ENCODE measurements around the gene MRNIP.
A peak's percentile ranks its signal among the peaks of the same experiment; 100 is the strongest.

MRNIP gene

DNA sequence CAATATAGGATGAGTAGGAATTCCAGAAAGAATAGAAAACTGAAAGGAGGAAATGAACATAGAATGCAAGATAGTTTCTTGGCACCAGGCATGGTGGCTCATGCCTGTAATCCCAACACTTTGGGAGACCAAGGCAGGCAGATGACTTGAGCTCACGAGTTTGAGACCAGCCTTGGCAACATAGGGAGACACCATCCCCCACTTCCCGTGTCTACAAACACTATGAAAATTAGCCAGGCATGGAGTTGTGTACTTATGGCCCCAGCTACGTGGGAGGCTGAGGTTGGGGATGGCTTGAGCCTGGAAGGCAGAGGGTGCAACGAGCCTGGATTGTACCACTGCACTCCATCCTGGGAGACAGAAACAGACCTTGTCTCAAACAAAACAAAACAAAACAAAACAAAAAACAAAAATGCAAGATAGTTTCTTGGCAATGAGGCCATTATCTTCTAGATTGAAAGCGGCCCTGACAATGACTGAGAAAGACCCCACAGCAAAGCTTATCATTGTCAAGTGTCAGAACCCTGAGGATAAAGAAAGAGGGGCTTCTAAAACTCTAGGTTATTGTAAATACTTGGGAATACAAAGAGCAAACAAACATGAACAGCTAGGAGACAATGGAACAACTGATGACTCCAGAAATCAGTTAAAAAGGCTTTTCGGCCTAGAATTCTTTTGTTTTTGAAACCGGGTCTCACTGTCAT lies 28.7 kb downstream of the MRNIP start:
- Mint-ChIP-seq H3K4me3 (no peak overlapping the region), H3K27me3 (no peaks in the 10 kb centered on the region), H3K9me3 (ENCODE audit: low read depth) (no peaks in the 10 kb centered on the region), H3K36me3 (peaks cover 13% of the 10 kb centered on the region), H3K27ac (peak overlapping the region; percentile 83), H3K4me1 (ENCODE audit: low read depth) (peaks cover 23% of the 10 kb centered on the region)

DNA sequence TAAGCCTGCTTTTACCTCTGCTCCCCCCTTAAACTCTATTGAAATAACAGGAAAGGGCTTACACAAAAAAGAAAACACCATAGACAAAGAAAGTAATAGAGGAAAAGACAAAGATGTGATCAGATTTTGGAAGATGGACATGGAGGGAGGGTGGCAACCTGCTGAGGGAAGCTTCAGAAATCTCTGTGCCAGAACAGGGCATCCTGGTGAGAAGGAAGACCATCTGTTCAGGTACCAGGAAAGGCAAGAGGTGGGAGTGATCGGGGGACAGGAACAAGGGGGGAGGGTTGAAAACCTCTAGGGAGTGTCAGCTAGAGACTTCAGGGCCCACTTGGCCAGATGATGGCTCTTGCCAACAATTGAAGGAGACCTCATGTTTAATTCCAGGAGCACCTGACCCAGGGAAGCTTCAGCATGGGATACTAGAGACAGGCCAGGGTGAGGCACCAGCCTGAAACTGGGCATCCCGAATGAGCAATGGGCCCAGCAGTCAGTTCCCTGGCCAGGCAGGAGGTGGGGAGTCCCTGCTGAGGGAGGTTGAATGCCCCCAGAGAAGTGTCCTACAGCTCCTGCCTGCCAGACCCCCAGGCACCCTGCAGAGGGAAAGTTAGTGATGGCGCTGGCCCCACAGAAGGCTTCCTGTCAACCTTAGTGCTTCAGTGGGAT lies 29.7 kb downstream of the MRNIP start:
- Mint-ChIP-seq H3K27me3 (no peaks in the 10 kb centered on the region), H3K9me3 (ENCODE audit: low read depth) (no peaks in the 10 kb centered on the region), H3K4me1 (ENCODE audit: low read depth) (peaks cover 29% of the 10 kb centered on the region), H3K36me3 (peaks cover 16% of the 10 kb centered on the region), H3K27ac (peak overlapping the region; percentile 83), H3K4me3 (no peak overlapping the region)

DNA sequence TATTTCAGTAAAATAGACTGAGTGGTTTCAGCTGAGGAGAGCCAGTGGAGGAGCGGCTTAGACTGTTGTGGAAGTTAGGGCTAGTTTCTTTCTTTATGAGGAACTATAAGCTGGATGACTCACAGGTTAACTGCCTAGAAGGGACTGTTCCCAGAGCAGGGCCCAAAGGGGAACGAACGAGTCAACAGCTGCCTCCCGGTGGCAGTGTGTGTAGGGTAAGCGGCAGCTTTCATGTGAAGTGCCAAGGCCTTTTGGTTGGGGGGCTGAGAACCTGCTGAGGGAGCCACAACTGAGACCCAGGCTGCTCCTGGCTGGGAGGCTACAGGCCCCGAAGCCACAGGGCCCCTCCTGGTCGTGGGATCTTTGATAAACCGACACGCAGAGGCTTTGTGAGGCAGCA lies 30.9 kb downstream of the MRNIP start:
- peaks cover 10% of the 10 kb centered on the region for H3K36me3 Mint-ChIP-seq

DNA sequence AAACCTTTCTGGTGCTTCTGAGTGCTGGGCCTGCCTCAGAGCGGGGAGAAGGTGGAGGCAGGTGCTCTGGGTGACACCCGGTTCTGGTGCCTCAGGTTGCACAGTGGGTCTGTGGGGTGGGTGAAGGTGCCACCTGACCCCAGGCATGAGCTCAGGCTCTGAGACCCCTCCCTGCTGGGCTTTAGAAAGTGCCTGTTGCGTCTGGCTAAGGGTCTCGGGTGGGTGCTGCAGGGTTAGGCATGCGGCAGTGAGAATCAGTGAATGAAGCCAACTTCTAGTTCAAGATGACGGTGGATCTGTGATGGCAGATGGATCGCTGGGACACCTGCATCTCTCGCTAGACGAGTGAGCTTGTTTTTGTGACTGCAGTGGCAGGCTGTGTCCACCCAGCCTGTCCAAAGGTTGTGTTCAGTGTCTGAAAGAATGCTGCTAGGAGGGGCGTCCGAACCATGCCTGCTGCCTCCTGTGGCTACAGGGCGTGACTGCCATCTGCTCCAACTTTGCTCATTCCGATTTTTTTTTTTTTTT lies 32.9 kb downstream of the MRNIP start:
- peaks cover 10% of the 10 kb centered on the region for H3K36me3 Mint-ChIP-seq
- H3K4me1 Mint-ChIP-seq (ENCODE audit: low read depth) = peaks cover 40% of the 10 kb centered on the region
- no peaks in the 10 kb centered on the region for H3K27me3 Mint-ChIP-seq
- no peaks in the 10 kb centered on the region for H3K9me3 Mint-ChIP-seq (ENCODE audit: low read depth)
- H3K4me3 Mint-ChIP-seq = no peak overlapping the region
- H3K27ac Mint-ChIP-seq = peak overlapping the region; percentile 28

More for the DNA sequence above, 30.9 kb downstream of the MRNIP start:
- peak overlapping the region; percentile 88 for H3K27ac Mint-ChIP-seq
- no peaks in the 10 kb centered on the region for H3K9me3 Mint-ChIP-seq (ENCODE audit: low read depth)
- H3K27me3 Mint-ChIP-seq = no peaks in the 10 kb centered on the region
- H3K4me1 Mint-ChIP-seq (ENCODE audit: low read depth) = peaks cover 35% of the 10 kb centered on the region
- peak overlapping the region; percentile 32 for H3K4me3 Mint-ChIP-seq

DNA sequence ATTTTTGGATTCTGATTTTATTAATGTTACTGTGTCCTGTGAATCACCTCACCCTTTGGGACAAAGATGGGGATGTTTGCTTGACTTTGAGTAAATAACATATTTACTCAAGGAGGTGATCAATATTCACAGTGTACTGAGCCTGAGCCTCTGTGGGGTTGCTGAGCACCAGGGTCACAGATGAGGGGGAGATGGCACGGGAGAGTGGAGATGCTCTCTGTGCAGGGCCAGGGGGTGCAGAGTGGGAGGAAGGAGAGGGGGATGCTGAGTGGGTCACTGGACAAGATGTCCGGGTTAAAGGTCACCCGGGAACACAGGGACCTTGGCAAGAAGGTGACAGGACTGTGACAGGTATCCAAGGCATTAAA lies 33.9 kb downstream of the MRNIP start:
- peak overlapping the region; percentile 87 for H3K27ac Mint-ChIP-seq
- H3K4me1 Mint-ChIP-seq (ENCODE audit: low read depth) = peaks cover 45% of the 10 kb centered on the region
- no peaks in the 10 kb centered on the region for H3K9me3 Mint-ChIP-seq (ENCODE audit: low read depth)
- H3K27me3 Mint-ChIP-seq = no peaks in the 10 kb centered on the region
- H3K36me3 Mint-ChIP-seq = peaks cover 10% of the 10 kb centered on the region
- peak overlapping the region; percentile 42 for H3K4me3 Mint-ChIP-seq

DNA sequence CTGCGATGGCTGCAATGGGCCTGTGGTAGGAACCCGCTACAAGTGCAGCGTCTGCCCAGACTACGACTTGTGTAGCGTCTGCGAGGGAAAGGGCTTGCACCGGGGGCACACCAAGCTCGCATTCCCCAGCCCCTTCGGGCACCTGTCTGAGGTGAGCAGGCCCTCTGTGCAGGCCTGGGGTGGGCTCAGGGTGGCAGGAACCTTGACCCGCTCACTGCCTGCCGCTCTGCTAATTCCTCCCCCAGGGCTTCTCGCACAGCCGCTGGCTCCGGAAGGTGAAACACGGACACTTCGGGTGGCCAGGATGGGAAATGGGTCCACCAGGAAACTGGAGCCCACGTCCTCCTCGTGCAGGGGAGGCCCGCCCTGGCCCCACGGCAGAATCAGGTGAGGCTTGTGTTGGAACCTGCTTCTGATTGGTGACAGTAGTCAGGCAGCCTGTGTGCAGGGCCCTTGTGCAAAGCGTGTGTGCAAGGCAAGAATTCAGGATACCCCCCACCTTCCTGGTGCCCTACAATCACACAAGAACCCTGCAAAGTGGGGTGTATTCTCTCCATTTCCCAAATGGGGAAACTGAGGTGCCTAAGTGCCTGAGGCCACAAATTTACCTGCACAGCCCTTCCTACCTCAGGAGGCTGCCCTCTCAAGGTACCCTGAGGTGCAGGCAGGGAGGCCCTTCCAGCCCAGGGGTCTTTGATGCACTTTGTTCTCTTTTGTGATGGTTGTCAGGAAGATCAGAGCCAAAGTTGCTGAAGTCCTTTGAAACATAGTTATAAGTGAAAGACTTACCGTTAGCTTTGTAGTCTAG lies 34.5 kb downstream of the MRNIP start:
- Mint-ChIP-seq H3K27me3 (no peaks in the 10 kb centered on the region), H3K4me3 (peak overlapping the region; percentile 42), H3K9me3 (ENCODE audit: low read depth) (no peaks in the 10 kb centered on the region), H3K27ac (peak overlapping the region; percentile 87), H3K36me3 (peaks cover 10% of the 10 kb centered on the region), H3K4me1 (ENCODE audit: low read depth) (peaks cover 48% of the 10 kb centered on the region)

DNA sequence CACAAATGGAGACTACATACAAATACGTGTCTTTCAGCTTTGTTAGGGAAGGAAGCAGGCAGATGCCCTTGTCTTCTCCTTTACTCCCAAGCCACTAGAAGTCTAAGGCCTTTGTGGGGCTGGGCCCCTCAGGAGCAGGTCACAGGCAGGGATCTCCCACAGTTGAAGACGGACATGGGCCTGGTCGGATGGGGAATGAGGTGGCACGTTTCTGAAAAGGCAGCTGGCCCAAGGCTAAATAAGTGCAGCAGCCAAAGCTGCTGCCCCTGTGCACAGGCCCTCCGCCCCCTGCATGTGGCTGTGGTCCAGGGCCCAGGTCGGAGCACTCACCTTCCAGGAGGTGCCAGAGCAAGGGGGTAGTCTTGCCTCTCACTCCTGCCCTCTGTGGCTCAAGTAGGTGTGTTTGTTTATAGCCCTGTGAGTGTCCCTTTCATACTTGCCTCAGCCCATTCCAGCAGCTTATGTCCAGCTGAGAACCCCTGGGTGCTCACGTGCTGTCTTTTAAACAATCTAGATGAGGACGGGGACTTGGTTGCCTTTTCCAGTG lies 36.1 kb downstream of the MRNIP start:
- Mint-ChIP-seq H3K27me3 (no peaks in the 10 kb centered on the region), H3K4me1 (ENCODE audit: low read depth) (peaks cover 51% of the 10 kb centered on the region), H3K36me3 (peaks cover 4% of the 10 kb centered on the region), H3K9me3 (ENCODE audit: low read depth) (no peaks in the 10 kb centered on the region), H3K4me3 (peak overlapping the region; percentile 92), H3K27ac (peak overlapping the region; percentile 83)

DNA sequence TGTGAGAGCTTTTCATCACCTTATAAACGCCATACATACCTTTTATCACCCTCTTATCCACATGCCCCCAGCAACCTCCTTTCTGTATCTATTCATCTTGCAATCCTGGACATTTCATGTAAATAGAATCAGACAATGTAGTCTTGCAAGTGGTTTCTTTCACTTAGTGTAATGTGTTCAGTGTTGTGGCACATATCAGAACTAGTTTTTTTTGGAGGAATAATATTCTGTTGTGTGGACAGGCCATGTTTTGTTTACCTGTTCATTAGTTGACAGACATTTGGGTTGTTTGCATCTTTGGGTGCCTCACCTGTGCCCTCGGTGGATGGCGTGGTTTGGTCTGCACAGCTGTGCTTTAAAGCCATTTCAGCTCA lies 36.6 kb downstream of the MRNIP start:
- peaks cover 4% of the 10 kb centered on the region for H3K36me3 Mint-ChIP-seq
- H3K27me3 Mint-ChIP-seq = no peaks in the 10 kb centered on the region
- H3K9me3 Mint-ChIP-seq (ENCODE audit: low read depth) = no peaks in the 10 kb centered on the region
- peak overlapping the region; percentile 92 for H3K4me3 Mint-ChIP-seq
- H3K4me1 Mint-ChIP-seq (ENCODE audit: low read depth) = peaks cover 52% of the 10 kb centered on the region
- peak overlapping the region; percentile 83 for H3K27ac Mint-ChIP-seq

DNA sequence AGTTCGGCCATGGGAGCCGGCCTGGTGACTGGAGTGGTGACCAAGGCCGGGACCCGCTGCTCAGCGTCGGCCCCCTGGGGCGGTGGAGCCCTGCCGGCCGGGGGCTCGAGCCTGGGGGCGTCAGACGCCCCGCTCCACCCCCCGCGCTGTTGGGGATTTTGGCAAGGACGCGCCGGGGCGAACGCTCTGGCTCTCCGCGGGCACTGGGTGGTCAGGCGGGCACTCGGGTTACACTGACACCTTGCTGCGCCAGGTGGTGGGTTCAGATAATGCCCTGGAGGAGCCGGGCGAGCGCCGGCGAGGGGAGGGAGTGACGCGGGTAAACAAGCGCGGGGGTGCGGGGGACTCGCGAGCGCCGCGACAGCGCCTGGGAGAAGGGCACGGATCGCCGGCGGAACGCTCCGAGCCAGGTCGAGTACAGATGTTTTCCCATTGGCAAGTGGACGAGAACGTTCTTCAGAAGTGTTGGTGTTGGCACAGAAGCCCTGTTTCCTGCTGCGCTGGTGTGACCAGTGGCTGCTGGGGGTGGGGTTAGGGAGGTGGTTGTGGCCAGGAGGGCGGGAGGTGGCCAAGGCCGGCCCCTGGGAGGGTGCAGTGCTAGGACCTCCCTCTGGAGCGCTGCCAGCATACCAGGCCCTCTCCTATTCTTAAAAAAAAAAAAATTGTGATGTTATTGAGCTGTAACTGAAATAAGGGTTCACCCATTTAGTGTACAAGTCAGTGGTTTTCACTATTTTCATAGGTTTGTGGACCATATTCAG lies 37.1 kb downstream of the MRNIP start:
- Mint-ChIP-seq H3K9me3 (ENCODE audit: low read depth) (no peaks in the 10 kb centered on the region), H3K36me3 (peaks cover 4% of the 10 kb centered on the region), H3K27ac (peak overlapping the region; percentile 83), H3K27me3 (no peaks in the 10 kb centered on the region), H3K4me3 (peak overlapping the region; percentile 92), H3K4me1 (ENCODE audit: low read depth) (peaks cover 47% of the 10 kb centered on the region)

DNA sequence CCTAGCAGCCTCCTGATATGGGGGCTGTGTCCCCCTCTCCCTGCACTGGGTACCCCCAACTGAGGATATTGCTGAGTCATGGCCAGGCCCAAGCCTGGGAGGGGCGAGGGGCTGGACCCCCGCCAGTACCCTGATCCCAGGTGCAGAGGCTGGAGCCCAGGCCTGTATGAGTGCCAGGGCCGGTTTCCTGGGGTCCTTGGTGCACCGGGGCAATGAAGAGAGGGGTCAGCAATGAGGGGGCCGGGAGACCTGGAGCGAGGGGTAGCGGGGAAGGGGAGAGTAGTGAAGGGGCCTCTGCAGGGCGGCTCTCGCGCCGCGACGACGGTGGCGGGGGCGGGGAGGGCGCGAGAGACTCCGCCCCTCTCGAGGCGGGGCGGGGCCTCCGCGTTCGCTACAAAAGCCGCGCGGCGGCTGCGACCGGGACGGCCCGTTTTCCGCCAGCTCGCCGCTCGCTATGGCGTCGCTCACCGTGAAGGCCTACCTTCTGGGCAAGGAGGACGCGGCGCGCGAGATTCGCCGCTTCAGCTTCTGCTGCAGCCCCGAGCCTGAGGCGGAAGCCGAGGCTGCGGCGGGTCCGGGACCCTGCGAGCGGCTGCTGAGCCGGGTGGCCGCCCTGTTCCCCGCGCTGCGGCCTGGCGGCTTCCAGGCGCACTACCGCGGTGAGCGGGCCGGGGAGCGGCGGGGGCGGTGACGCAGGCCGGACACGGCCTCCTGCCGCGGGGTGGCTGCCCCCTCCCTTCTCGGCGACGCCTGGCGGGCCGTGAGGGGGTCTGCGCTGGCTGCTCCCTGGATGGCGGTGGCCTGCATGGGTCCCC lies 37.9 kb downstream of the MRNIP start, which contains the start of gene SQSTM1:
Gene SQSTM1 (plus strand): TSS at position 423 of the 815 bp plus-strand sequence. CDS start 32 bp downstream, at position 455.
- no peaks in the 10 kb centered on the region for H3K27me3 Mint-ChIP-seq
- H3K27ac Mint-ChIP-seq = peak within 1 kb of the TSS; percentile 86
- H3K4me1 Mint-ChIP-seq (ENCODE audit: low read depth) = peaks cover 49% of the 10 kb centered on the region
- H3K36me3 Mint-ChIP-seq = peaks cover 5% of the 10 kb centered on the region
- no peaks in the 10 kb centered on the region for H3K9me3 Mint-ChIP-seq (ENCODE audit: low read depth)
- peak within 1 kb of the TSS; percentile 92 for H3K4me3 Mint-ChIP-seq

DNA sequence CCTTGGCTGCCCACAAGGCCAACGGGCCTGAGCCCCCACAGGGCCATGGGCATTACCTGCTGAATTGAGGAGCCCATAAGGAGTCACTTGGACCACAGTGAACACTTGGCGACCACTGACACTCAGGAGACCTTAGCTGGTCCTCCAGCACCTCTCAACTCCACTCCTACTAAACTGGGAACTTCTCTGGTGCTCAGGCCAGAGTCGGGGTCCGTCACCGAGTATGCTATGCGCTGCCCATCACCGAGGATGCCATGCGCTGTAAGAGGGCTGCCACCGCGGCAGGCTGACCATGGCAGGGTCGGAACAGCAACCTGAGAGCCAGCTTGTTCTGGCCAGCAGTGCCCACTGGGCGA lies 38.5 kb downstream of the MRNIP start:
- Mint-ChIP-seq H3K27ac (peak overlapping the region; percentile 86), H3K27me3 (no peaks in the 10 kb centered on the region), H3K36me3 (peaks cover 7% of the 10 kb centered on the region), H3K4me1 (ENCODE audit: low read depth) (peaks cover 48% of the 10 kb centered on the region), H3K4me3 (peak overlapping the region; percentile 77), H3K9me3 (ENCODE audit: low read depth) (no peaks in the 10 kb centered on the region)

DNA sequence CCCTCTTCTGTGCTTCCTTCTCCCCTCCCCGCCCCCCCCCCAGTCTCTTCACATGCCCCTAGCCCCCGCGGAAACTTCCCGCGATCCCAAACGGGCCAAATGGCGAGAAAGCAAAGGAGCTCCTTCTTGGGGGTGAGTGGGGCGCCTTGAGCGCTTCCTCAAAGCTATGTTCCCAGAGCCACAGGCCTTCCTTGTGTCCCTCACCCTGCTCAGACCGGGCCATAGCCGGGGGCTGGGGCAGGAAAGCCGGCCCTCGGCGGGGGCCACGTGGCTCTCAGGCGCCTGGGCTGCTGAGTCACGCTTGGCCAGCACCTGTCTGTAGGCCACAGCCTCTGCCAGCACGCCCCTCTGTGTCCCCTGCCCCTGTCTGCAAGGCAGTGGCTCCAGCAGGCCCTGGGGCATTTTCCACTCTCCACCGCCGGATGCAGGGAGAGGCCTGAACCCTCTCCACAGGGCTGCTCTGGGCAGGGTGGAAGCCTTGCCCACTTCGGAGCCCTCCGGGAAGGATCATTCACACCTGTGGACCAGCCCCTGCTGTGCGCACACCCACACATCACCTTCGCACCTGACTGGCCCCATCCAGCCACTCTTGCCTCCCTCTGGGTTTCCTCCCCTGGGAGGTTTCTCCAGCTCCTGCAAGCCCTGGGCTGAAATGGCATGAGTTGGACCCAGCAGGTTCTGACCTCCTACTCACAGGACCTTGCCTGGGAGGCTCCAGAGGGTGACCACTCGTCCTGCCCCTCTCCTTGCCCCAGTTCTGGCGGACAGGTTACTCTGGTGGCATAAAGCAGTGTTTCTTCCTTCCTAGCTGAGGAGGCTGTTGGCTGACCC lies 39.1 kb downstream of the MRNIP start:
- Mint-ChIP-seq H3K27ac (peak overlapping the region; percentile 86), H3K27me3 (no peaks in the 10 kb centered on the region), H3K4me1 (ENCODE audit: low read depth) (peaks cover 44% of the 10 kb centered on the region), H3K9me3 (ENCODE audit: low read depth) (no peaks in the 10 kb centered on the region), H3K36me3 (peaks cover 5% of the 10 kb centered on the region), H3K4me3 (peak overlapping the region; percentile 77)

DNA sequence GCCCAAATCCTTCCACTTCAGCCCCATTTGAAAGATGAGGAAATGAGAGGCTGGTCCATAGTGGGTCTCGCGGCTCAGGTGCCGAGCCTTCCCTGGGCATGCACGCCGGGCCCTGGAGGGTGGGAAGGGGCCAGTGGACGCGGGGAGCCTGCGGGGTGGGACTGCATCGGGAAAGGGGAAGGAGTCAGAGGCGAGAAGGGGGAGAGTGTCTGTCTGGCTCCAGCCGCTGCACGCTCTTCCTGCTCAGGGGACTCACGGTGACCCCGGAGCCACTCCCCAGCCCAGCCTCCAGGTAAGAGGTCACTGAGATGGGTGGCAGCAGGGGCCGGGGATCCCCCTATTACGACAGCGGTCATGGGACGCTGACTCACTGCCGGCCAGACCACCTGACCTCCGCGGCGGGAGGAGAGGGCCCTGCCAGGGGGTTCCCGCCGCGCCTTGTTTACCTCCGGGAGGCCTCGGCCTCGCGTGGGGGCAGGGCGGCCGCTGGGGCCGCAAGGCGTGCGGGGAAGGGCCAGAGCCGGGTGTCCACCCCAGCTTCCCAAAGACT lies 39.8 kb downstream of the MRNIP start:
- Mint-ChIP-seq H3K27ac (peak overlapping the region; percentile 70), H3K4me1 (ENCODE audit: low read depth) (peaks cover 41% of the 10 kb centered on the region), H3K36me3 (peaks cover 5% of the 10 kb centered on the region)

More for the DNA sequence above, 39.8 kb downstream of the MRNIP start:
- Mint-ChIP-seq H3K9me3 (ENCODE audit: low read depth) (no peaks in the 10 kb centered on the region), H3K4me3 (peak overlapping the region; percentile 73), H3K27me3 (no peaks in the 10 kb centered on the region)
